HEK293T (cell line): ENCODE measurements around the gene CGB1.
"Not testable (repeated sequence)": the region's sequence is repeated elsewhere in the genome, so short reads cannot be mapped to it uniquely, and the experiment has no call there.

Experiments
- CTCF ChIA-PET: fragments of 350-600 bp; formaldehyde crosslinking; extraction: SDS; loops from one replicate; lab custom pipeline; 2021; ENCODE audit warnings: antibody characterized with exemption, inconsistent platforms; lab: Yijun Ruan, JAX
- POLR2A ChIA-PET: fragments of 350-600 bp; formaldehyde crosslinking; extraction: SDS; loops from one replicate; lab custom pipeline; 2020; ENCODE audit warnings: antibody characterized with exemption, inconsistent platforms; lab: Yijun Ruan, JAX
- DNase-seq: peaks from one replicate; pipeline ENCODE4 v3.0.0; 2012; ENCODE audit warnings: mixed read lengths; ENCODE audit errors: extremely low spot score
- ARNT ChIP-seq: fragments of 450-650 bp; IDR thresholded peaks from 2 replicates; pipeline ENCODE4 v1.6.1; 2017; ENCODE audit warnings: mild to moderate bottlenecking
- BHLHE40 ChIP-seq: fragments of 450-650 bp; IDR thresholded peaks from 2 replicates; pipeline ENCODE4 v1.6.1; 2016; ENCODE audit warnings: mild to moderate bottlenecking, moderate library complexity, borderline replicate concordance
- CTBP1 ChIP-seq: fragments of 450-650 bp; IDR thresholded peaks from 2 replicates; pipeline ENCODE4 v1.6.1; 2016; ENCODE audit warnings: borderline replicate concordance
- ELF4 ChIP-seq: fragments of 450-650 bp; IDR thresholded peaks from 2 replicates; pipeline ENCODE4 v1.6.1; 2017; ENCODE audit warnings: antibody characterized with exemption
- FOXA1 ChIP-seq: fragments of 450-650 bp; IDR thresholded peaks from 2 replicates; pipeline ENCODE4 v1.6.1; 2016; ENCODE audit warnings: mild to moderate bottlenecking
- FOXK2 ChIP-seq: fragments of 450-650 bp; IDR thresholded peaks from 2 replicates; pipeline ENCODE4 v1.6.1; 2016; ENCODE audit warnings: mild to moderate bottlenecking
- FOXM1 ChIP-seq: fragments of 450-650 bp; IDR thresholded peaks from 2 replicates; pipeline ENCODE4 v1.6.1; 2017; ENCODE audit warnings: mild to moderate bottlenecking, borderline replicate concordance
- HDGF ChIP-seq: fragments of 450-650 bp; IDR thresholded peaks from 2 replicates; pipeline ENCODE4 v1.6.1; 2017; ENCODE audit warnings: antibody characterized with exemption, borderline replicate concordance
- L3MBTL2 ChIP-seq: fragments of 450-650 bp; conservative IDR thresholded peaks from 2 replicates; pipeline ENCODE4 v1.6.1; 2016; ENCODE audit warnings: mild to moderate bottlenecking
- LEF1 ChIP-seq: fragments of 450-650 bp; IDR thresholded peaks from 2 replicates; pipeline ENCODE4 v1.6.1; 2017; ENCODE audit warnings: mild to moderate bottlenecking, borderline replicate concordance
- NFRKB ChIP-seq: fragments of 450-650 bp; IDR thresholded peaks from 2 replicates; pipeline ENCODE4 v1.6.1; 2016; ENCODE audit warnings: mild to moderate bottlenecking, moderate library complexity
- SP1 ChIP-seq: fragments of 450-650 bp; IDR thresholded peaks from 2 replicates; pipeline ENCODE4 v1.6.1; 2017
- SUZ12 ChIP-seq: fragments of 450-650 bp; IDR thresholded peaks from 2 replicates; pipeline ENCODE4 v1.6.1; 2016; ENCODE audit warnings: mild to moderate bottlenecking
- TARDBP ChIP-seq: fragments of 450-650 bp; IDR thresholded peaks from 2 replicates; pipeline ENCODE4 v1.6.1; 2016
- ZNF384 ChIP-seq: fragments of 450-650 bp; IDR thresholded peaks from 2 replicates; pipeline ENCODE4 v1.6.1; 2016
- TF ChIP-seq, protein P1 (sequence below): fragments of 450-650 bp; IDR thresholded peaks from 2 replicates; pipeline ENCODE4 v1.6.1; 2016

The CGB1 gene

DNA sequence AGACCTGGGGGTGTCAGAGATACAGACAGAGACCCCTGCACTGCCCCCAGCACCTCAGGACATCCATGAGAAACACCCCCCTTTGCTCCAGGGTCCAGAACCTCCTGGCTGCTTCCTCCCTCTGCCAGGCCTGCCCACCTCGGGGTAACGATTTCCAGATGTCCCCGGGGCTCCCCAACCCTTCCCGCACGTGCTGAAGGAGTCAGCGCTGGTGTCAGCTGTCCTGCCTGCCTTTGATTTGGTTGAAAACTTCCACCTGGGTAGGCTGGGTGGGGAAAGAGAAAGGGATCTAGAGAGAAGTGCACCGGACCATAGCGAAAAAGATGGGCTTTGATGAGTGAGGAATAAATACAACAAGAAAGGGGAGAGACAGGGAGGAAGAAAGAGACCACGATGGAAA, 22.4 kb upstream of the CGB1 start:
- POLR2A ChIA-PET, result no interaction called here
- CTCF ChIA-PET, result interaction anchor here (0.8 kb wide), 1 partner anchor 15 kb away, joined by 3 read pairs; no protein-coding TSS in a partner anchor
- no peak for TF ChIP-seq FOXA1
- TF ChIP-seq ARNT, result no peak
- TF ChIP-seq HDGF, result no peak
- no peak for TF ChIP-seq LEF1
- TF ChIP-seq, protein P1, sequence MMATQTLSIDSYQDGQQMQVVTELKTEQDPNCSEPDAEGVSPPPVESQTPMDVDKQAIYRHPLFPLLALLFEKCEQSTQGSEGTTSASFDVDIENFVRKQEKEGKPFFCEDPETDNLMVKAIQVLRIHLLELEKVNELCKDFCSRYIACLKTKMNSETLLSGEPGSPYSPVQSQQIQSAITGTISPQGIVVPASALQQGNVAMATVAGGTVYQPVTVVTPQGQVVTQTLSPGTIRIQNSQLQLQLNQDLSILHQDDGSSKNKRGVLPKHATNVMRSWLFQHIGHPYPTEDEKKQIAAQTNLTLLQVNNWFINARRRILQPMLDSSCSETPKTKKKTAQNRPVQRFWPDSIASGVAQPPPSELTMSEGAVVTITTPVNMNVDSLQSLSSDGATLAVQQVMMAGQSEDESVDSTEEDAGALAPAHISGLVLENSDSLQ, result no peak
- no peak for TF ChIP-seq SUZ12
- TF ChIP-seq BHLHE40, result no peak
- TF ChIP-seq FOXK2, result no peak
- TF ChIP-seq CTBP1, result no peak
- TF ChIP-seq FOXM1, result no peak
- no peak for TF ChIP-seq TARDBP
- no peak for TF ChIP-seq NFRKB
- TF ChIP-seq ZNF384, result no peak
- no peak for TF ChIP-seq L3MBTL2
- TF ChIP-seq SP1, result no peak
- no peak for DNase-seq

DNA sequence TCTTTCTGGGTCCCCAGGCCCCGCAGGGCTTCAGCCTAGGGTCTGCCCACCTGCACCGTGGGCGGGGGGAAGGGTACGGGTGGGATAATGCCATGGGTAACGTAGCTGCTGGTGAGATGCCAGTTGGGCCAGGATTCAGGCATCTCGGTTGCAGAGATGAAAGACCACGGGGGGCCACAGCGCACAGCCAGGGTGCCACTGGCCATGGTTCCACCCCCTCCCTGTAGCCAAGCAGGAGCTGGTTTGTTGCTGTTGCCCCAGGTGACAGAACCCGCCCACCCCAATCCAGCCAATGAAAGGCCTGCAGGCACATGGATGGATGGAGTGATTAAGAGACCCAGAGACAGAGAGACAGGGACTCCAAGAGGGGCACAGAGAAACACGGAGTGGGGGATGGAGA, 21.9 kb upstream of the CGB1 start:
- POLR2A ChIA-PET, result no interaction called here
- CTCF ChIA-PET, result interaction anchor here (0.8 to 1.0 kb wide), 2 partner anchors 15 kb away, joined by 3 to 4 read pairs; no protein-coding TSS in a partner anchor

DNA sequence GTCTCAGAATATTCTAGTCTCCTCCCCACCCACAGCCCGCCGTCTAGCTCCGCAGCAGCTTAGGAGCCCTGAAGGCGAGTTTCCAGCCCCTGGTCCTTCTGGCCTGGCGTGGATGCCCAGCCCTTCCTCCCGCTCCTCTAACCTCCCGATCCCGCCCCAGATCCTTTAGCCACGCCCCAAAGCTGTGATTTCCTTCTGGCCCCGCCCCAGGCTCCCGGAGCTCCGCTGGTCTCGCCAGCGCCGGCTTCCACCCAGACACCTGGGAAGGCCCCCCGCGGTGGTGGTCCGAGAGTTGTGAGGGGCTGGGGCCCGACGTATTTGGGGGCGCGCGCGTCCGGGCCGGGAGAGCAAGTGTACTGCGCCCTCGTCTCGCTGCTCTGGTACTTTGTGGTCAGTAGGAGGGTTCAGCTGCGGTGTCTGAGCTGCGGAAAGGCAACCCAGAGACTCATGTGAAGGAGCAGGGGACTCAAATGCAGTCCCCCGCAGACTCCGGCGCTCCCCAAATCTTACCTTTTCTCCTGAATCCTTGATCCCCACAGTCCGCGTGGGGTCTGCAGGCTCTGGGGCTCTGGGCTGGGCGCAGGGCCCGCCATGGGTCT, 21.0 kb upstream of the CGB1 start, which contains the start of gene CGB7:
CGB7 (minus strand) TSS at position 114 of the 599 bp plus-strand sequence. CDS start 2,374 bp downstream, outside the sequence.
- TF ChIP-seq, protein P1, result no peak
- TF ChIP-seq FOXK2, result no peak
- TF ChIP-seq ARNT, result no peak
- no peak for TF ChIP-seq ZNF384
- TF ChIP-seq TARDBP, result no peak
- TF ChIP-seq SUZ12, result no peak
- TF ChIP-seq HDGF, result no peak
- no peak for TF ChIP-seq LEF1
- TF ChIP-seq L3MBTL2, result no peak
- TF ChIP-seq FOXA1, result no peak
- TF ChIP-seq SP1, result no peak
- TF ChIP-seq FOXM1, result no peak
- no peak for TF ChIP-seq ELF4
- TF ChIP-seq CTBP1, result no peak
- CTCF ChIA-PET, result interaction anchor here (1.0 kb wide), 1 partner anchor 16 kb away, joined by 4 read pairs; no protein-coding TSS in a partner anchor
- POLR2A ChIA-PET, result no interaction called here
- peak; percentile 39 for DNase-seq

More for the DNA sequence above, 21.9 kb upstream of the CGB1 start:
- TF ChIP-seq, protein P1, result peak; percentile 39; the same call in 1 of the 2 replicates
- TF ChIP-seq FOXM1, result no peak
- DNase-seq, result peak; percentile 35

DNA sequence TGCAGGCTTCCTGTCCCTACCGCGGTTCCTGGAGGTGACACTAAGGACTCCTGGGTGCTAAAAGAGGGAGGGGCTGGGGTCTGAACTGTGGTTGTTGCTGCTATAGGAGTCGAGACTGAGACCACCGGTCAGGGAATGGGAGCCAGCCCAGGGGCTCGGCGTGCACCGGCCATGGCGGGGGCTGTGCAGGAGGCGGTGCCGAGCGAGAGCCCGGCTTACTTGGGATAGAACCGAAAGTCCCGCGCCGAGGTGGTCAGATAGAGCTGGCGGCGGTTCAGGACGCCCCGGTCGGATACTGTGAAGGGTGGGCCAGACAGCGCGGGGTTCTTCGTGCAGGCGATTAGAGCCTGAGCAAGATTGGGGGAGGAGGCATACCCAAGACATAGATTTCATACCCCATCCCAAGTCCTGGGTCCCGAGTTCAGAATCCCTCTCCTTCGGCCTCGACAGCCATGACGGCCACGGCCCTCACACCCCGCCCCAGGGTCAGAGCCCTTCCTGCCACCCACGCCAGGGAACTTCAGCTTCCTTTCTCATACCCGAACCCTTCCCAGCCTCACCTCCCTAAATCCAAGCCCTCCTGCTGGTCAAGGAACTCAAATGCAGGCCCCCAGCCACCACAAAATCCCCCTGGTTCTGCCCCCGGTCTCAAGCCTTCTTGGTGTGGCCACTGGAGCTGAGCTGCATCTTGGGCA, 20.4 kb upstream of the CGB1 start:
- not testable (repeated sequence) for DNase-seq
- CTCF ChIA-PET, result interaction anchor here (0.8 to 1.2 kb wide), 4 partner anchors 16 to 64 kb away, joined by 3 to 5 read pairs (median 3); partner anchors contain the start of genes GYS1 and RUVBL2
- POLR2A ChIA-PET, result interaction anchor here (1.2 to 1.4 kb wide), 3 partner anchors 38 to 65 kb away, joined by 3 to 6 read pairs (median 4); partner anchors contain the start of genes GYS1 and RUVBL2

DNA sequence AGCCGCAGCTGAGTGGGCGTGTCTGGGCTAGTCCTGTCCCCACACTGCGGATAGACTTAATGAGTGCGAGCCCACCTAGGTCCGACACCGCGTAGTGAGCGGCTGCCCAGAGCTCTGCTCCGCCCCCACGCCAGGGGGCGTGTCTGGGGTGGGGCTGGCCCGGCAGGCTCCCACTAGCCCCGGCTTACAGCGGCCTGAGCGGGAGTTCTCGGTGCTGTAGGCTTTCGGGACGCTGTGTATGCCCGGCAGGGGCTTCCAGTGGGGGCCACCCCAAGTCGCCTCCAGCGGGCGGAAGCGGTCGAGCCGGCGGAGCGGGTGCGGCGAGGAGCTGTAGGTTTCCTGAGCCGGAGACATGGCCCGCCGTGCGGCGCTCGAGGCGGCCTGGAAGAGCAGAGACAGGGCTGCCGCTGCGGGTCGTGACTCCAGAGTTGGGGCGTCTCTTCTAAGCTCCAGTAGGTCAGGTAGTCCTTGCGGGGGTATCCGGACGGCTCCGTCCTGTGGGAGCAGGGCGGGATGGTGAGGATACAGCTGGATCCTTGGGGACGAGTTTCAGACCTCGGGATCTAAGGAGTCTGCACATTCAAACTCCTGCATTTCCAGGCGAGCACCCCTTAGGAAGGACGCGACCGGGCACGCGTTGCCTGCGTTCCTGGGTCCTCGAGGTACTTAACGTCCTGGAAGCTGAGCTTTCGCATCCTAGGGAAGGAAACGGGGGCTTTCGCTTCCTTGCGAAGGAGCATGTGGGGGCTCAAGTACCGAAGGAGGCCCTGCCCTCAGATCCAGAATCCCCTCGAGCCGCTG, 19.6 kb upstream of the CGB1 start:
- POLR2A ChIA-PET, result interaction anchor here (1.0 to 1.4 kb wide), 5 partner anchors 9 to 64 kb away, joined by 3 to 6 read pairs (median 4); partner anchors contain the start of genes GYS1, NTF4 and RUVBL2
- CTCF ChIA-PET, result interaction anchor here (0.8 to 1.2 kb wide), 4 partner anchors 17 to 63 kb away, joined by 3 to 5 read pairs (median 3); partner anchors contain the start of genes GYS1 and RUVBL2
- TF ChIP-seq LEF1 (no peak), NFRKB (no peak), FOXM1 (no peak), L3MBTL2 (peak; percentile 58), SP1 (peak; percentile 42; the same call in 1 of the 2 replicates)
- peak; percentile 77 for DNase-seq

DNA sequence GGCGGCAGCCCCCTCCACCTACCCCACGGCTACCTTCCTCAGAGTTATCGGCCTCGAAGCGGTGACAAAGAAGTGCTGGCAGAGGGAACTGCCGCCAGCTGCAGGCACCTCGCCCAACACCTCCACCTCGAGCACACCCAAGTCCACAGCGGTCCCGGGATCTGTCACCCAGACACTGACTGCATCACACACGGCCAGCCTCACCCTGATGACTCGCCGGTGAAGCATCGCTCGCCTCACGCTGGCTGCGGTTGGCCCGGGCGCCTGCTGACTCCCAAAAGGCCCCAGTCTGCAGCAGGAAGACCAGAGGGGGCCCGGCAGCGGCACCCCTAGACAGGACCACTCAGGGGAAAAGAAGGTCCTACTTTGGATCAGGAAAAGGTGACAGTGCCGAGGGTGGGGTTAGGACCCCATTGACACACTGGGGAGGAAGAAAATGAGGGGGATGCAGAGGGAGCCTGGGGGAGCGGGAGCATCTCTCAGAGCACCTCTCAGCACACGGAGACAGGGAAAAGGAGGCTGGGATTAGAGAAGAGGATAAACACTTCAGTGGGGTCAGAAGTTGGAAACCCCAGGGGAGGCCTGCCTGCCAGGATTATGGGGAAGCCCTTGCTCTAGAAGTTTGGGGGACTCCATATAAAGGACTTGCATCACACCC, 13.8 kb upstream of the CGB1 start:
- CTCF ChIA-PET, DNase-seq, POLR2A ChIA-PET: not testable (repeated sequence)

DNA sequence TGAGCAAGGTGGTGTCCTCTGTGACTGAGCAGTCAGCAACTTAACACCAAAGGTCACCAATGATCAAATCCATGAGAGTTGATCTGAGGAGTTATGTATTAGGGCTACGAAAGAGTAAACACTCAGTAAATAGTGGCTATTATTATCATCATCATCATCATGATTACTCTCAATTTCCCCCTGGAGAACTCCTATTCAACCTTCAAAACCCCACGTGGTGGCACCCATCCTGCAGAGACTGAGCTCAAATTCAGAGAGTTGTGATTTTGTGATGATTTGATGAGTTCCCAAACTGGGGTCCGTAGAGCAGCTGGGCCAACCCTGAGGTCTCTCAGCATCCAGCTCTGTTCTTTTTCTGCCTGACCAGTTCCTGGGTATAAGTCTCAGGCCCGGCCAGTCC, 13.1 kb upstream of the CGB1 start:
- CTCF ChIA-PET, POLR2A ChIA-PET, DNase-seq: not testable (repeated sequence)

DNA sequence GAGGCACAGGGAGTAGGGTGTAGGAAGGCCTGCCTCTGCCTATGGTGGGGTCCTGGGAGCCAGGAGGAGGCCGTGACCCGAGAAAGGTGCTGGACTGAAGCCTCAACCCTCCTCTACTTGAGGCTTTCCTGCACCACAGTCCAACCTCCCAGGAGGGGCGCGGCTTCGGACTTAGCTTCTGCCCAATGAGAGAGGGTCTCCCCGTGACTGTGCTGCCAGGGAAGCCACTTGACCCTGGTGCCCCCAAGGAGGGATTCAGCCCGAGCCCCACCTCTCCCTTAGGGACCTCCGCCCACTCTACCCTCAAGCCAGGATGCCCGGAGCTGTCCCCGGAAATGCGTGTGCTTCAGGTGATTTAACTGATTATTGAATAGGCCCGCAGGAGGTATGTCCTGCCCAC, 12.3 kb upstream of the CGB1 start, which contains the start of gene CGB8:
CGB8 (minus strand) TSS at position 101 of the 400 bp plus-strand sequence. CDS start 372 bp downstream, outside the sequence.
- POLR2A ChIA-PET, CTCF ChIA-PET, DNase-seq: not testable (repeated sequence)

DNA sequence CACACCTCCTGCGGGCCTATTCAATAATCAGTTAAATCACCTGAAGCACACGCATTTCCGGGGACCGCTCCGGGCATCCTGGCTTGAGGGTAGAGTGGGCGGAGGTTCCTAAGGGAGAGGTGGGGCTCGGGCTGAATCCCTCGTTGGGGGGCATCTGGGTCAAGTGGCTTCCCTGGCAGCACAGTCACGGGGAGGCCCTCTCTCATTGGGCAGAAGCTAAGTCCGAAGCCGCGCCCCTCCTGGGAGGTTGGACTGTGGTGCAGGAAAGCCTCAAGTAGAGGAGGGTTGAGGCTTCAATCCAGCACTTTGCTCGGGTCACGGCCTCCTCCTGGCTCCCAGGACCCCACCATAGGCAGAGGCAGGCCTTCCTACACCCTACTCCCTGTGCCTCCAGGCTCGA, 6.9 kb upstream of the CGB1 start, which contains the start of gene CGB5:
CGB5 (plus strand) TSS at position 301 of the 400 bp plus-strand sequence. CDS start 362 bp downstream, outside the sequence.
- POLR2A ChIA-PET, CTCF ChIA-PET: not testable (repeated sequence)

DNA sequence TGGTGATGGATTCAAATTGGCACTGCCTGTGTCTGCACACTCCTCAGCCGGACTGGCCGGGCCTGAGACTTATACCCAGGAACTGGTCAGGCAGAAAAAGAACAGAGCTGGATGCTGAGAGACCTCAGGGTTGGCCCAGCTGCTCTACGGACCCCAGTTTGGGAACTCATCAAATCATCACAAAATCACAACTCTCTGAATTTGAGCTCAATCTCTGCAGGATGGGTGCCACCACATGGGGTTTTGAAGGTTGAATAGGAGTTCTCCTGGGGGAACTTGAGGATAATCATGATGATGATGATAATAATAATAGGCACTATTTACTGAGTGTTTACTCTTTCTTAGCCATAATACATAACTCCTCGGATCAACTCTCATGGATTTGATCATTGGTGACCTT, 6.0 kb upstream of the CGB1 start:
- DNase-seq, POLR2A ChIA-PET, CTCF ChIA-PET: not testable (repeated sequence)

More for the DNA sequence above, 6.9 kb upstream of the CGB1 start, which contains the start of gene CGB5:
- not testable (repeated sequence) for DNase-seq
